IMR-90 (cell line): ENCODE results near the gene ZNF436. TPM values are rescaled to one million over a fixed set of nuclear protein-coding genes. Genes with fewer than 3 reads are reported as not detected.

Experiments
- polyA plus RNA-seq, 3 experiments: library from polyadenylated mRNA; depleted of rRNA; stranded (reverse); fragments of >200 nt; gene quantifications; 2 replicates each; pipeline ENCODE4 v1.2.3, GENCODE V29; 2012; ENCODE audit warnings: low replicate concordance in 1 of 3
- total RNA-seq: library from RNA; depleted of rRNA; stranded (reverse); fragments of >200 nt; gene quantifications from 2 replicates; pipeline ENCODE4 v1.2.3, GENCODE V29; 2012; rRNA removed

ZNF436 gene
- total and polyA plus RNA-seq, 2 of the 4 experiments (the other 2 are of a cell fraction) = 5.3 to 14.3 TPM

Other genes with a start within 250 kb of the ZNF436 start
- 31.7 and 36.1 TPM in 2 replicates for gene LUZP1, start 201.0 kb downstream of the ZNF436 start, total RNA-seq
- gene LUZP1, start 201.0 kb downstream of the ZNF436 start, polyA plus RNA-seq (2012; rRNA removed) = 12.9 and 13.1 TPM in 2 replicates
- gene HTR1D, start 152.3 kb downstream of the ZNF436 start, total RNA-seq = under 0.01 and 0.18 TPM in 2 replicates
- 0.03 and 0.06 TPM in 2 replicates for gene HTR1D, start 152.3 kb downstream of the ZNF436 start, polyA plus RNA-seq (2012; rRNA removed)
- gene HNRNPR, start 25.6 kb downstream of the ZNF436 start, total RNA-seq = 99.7 and 152 TPM in 2 replicates
- 107 and 111 TPM in 2 replicates for gene HNRNPR, start 25.6 kb downstream of the ZNF436 start, polyA plus RNA-seq (2012; rRNA removed)
- 3.0 and 3.3 TPM in 2 replicates for gene TCEA3, start 54.9 kb upstream of the ZNF436 start, total RNA-seq
- 5.4 and 6.3 TPM in 2 replicates for gene TCEA3, start 54.9 kb upstream of the ZNF436 start, polyA plus RNA-seq (2012; rRNA removed)
- 15.3 and 18.6 TPM in 2 replicates for gene ASAP3, start 114.3 kb upstream of the ZNF436 start, total RNA-seq
- 16.9 and 18.8 TPM in 2 replicates for gene ASAP3, start 114.3 kb upstream of the ZNF436 start, polyA plus RNA-seq (2012; rRNA removed)
- gene E2F2, start 161.4 kb upstream of the ZNF436 start, total RNA-seq = 0.36 and 0.56 TPM in 2 replicates
- gene E2F2, start 161.4 kb upstream of the ZNF436 start, polyA plus RNA-seq (2012; rRNA removed) = 0.39 and 0.51 TPM in 2 replicates
- gene ID3, start 189.7 kb upstream of the ZNF436 start, total RNA-seq = 109 and 171 TPM in 2 replicates
- 304 and 385 TPM in 2 replicates for gene ID3, start 189.7 kb upstream of the ZNF436 start, polyA plus RNA-seq (2012; rRNA removed)